22Rv1 (cell line): Measurements from ENCODE around the gene RMDN3.

Experiments used
- ZFX ChIP-seq: fragments of 450-650 bp; IDR thresholded peaks from 2 replicates; pipeline ENCODE4 v1.6.1; 2017; ENCODE audit warnings: antibody characterized with exemption, borderline replicate concordance
- TF ChIP-seq, protein P1 (sequence below): fragments of 450-650 bp; IDR thresholded peaks from 2 replicates; pipeline ENCODE4 v1.5.1; 2017; ENCODE audit warnings: mild to moderate bottlenecking

DNA sequence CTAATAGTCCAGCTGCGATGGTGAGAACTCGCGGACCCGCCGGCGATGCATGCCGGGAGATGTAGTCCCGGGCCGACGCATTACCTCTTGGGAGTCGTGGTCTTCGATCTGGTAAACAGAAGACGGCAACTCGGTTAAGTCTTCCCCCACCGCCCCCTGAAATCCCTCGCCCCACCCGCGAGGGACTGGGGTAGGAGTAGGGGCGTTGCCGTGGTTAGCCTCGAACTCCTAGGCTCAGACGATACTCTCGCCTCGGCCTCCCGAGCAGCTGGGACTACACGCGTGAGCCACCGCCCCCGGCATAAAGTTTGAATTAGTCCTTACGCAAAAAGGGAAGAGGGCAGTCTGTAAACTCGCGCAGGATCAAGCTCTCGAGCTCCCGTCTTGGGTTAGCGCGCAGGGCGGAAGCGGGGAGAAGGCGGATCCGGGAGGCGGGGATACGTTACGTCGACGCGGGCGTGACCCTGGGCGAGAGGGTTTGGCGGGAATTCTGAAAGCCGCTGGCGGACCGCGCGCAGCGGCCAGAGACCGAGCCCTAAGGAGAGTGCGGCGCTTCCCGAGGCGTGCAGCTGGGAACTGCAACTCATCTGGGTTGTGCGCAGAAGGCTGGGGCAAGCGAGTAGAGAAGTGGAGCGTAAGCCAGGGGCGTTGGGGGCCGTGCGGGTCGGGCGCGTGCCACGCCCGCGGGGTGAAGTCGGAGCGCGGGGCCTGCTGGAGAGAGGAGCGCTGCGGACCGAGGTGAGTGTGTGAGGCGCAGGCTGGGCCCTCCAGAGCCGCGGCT is 60.2 kb downstream of the RMDN3 start, which contains the start of gene RAD51:
- TF ChIP-seq, protein P1, sequence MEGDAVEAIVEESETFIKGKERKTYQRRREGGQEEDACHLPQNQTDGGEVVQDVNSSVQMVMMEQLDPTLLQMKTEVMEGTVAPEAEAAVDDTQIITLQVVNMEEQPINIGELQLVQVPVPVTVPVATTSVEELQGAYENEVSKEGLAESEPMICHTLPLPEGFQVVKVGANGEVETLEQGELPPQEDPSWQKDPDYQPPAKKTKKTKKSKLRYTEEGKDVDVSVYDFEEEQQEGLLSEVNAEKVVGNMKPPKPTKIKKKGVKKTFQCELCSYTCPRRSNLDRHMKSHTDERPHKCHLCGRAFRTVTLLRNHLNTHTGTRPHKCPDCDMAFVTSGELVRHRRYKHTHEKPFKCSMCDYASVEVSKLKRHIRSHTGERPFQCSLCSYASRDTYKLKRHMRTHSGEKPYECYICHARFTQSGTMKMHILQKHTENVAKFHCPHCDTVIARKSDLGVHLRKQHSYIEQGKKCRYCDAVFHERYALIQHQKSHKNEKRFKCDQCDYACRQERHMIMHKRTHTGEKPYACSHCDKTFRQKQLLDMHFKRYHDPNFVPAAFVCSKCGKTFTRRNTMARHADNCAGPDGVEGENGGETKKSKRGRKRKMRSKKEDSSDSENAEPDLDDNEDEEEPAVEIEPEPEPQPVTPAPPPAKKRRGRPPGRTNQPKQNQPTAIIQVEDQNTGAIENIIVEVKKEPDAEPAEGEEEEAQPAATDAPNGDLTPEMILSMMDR: no peak
- TF ChIP-seq ZFX: no peak
